ENCODE data around the gene SPRED3. TPM values are rescaled to one million over a fixed set of nuclear protein-coding genes. Genes with fewer than 3 reads are reported as not detected.

The SPRED3 gene
- total RNA-seq, 6 experiments from 2014 or later, result 0.12 to 0.37 (median 0.22) TPM; not detected in 2

DNA sequence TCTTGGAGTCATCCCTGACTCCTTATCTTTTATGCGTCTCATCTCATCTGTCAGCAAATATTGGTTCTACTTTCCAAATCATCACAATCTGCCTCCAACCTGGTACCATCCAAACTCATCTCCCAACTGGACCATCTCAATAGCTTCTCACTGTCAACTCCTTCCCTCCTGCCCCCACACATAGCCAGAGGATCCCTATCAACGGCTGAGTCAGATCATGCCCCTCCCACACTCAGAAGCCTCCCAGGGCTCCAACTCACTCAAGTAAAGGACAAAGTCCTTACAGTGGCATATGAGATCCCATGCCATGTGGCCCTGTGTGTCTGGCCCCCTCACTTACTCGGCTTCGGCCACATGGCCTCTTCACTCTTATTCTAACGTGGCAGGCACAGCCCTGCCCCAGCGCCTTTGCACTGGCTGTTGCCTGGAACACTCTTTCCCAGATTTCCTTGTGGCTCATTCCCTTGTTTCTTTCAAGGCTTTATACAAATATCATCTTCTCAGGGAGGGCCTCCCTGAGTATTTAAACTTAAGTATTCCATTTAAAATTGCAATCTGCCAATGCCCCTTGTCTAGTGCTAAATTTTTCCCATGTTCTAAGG, 4.3 kb downstream of the SPRED3 start:
- intact Hi-C loops (cut with DNase I), result loop anchor here in 1 of 2 donors (10.0 kb wide), 1 partner anchor 232 kb away; no protein-coding TSS in a partner anchor
- Histone ChIP-seq H3K36me3 (no peaks in the 10 kb centered on the region), H3K9me3 (no peaks in the 10 kb centered on the region), H3K27me3 (no peaks in the 10 kb centered on the region), H3K4me3 (no peak overlapping the region), H3K27ac (no peak overlapping the region), H3K4me1 (no peaks in the 10 kb centered on the region)
- peak in 2 of 4 donors; percentile 15 to 57 for ATAC-seq
- 17% methylated on average over 3 of the region's 6 CpGs for WGBS (ENCODE audit: insufficient coverage, low coverage, low lambda C conversion rate, missing lambda C conversion rate)
- no peak for DNase-seq
- TF ChIP-seq, protein P1, sequence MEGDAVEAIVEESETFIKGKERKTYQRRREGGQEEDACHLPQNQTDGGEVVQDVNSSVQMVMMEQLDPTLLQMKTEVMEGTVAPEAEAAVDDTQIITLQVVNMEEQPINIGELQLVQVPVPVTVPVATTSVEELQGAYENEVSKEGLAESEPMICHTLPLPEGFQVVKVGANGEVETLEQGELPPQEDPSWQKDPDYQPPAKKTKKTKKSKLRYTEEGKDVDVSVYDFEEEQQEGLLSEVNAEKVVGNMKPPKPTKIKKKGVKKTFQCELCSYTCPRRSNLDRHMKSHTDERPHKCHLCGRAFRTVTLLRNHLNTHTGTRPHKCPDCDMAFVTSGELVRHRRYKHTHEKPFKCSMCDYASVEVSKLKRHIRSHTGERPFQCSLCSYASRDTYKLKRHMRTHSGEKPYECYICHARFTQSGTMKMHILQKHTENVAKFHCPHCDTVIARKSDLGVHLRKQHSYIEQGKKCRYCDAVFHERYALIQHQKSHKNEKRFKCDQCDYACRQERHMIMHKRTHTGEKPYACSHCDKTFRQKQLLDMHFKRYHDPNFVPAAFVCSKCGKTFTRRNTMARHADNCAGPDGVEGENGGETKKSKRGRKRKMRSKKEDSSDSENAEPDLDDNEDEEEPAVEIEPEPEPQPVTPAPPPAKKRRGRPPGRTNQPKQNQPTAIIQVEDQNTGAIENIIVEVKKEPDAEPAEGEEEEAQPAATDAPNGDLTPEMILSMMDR (IDR thresholded peaks at IDR 0.05), result no peak
- peak; percentile 15 for TF ChIP-seq POLR2A (IDR thresholded peaks at IDR 0.05)

DNA sequence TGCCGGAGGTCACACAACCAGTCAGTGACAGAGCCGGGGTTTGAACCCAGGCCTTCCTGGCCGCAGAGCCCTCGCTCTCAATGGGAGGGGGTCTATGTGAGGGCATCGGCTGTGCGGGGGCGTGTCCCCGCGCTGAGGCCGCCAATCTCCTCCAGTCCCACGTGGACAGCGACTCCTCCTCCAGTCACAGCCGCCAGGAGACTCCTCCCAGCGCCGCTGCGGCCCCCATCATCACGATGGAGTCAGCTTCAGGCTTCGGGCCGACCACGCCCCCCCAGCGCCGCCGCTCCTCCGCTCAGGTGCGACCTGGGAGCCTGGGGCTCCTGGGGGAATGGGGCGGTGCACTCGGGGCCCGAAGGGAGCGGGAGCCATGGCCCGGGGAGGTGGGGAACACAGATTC, 6.0 kb downstream of the SPRED3 start:
- Histone ChIP-seq H3K36me3 (no peaks in the 10 kb centered on the region), H3K4me3 (no peak overlapping the region), H3K4me1 (no peaks in the 10 kb centered on the region), H3K27ac (no peak overlapping the region), H3K9me3 (no peaks in the 10 kb centered on the region), H3K27me3 (no peaks in the 10 kb centered on the region)
- 0% methylated on average over 1 of the region's 30 CpGs for WGBS (ENCODE audit: insufficient coverage, low coverage, low lambda C conversion rate, missing lambda C conversion rate)
- DNase-seq (no peak), ATAC-seq (peak in 1 of 4 donors; percentile 18)
- TF ChIP-seq, protein P1 (IDR thresholded peaks at IDR 0.05), result no peak
- no peak for TF ChIP-seq POLR2A (IDR thresholded peaks at IDR 0.05)
- intact Hi-C loops (cut with DNase I), result loop anchor here in 1 of 2 donors (10.0 kb wide), 1 partner anchor 230 kb away; no protein-coding TSS in a partner anchor

- no CpG with 5 or more reads among the region's 86 CpGs for WGBS (ENCODE audit: insufficient coverage, low coverage, low lambda C conversion rate, missing lambda C conversion rate)
- Histone ChIP-seq H3K27me3 (no peaks in the 10 kb centered on the region), H3K27ac (no peak overlapping the region), H3K9me3 (no peaks in the 10 kb centered on the region), H3K36me3 (no peaks in the 10 kb centered on the region), H3K4me1 (no peaks in the 10 kb centered on the region), H3K4me3 (no peak overlapping the region)
- intact Hi-C loops (cut with DNase I), result loop anchor here in 1 of 2 donors (10.0 kb wide), 1 partner anchor 229 kb away; no protein-coding TSS in a partner anchor
- TF ChIP-seq, protein P1 (IDR thresholded peaks at IDR 0.05), result no peak
- no peak for TF ChIP-seq POLR2A (IDR thresholded peaks at IDR 0.05)
- no peak for DNase-seq
- ATAC-seq, result no peak
Observed at GRCh38 chr19:38395381-38396114, 7.1 kb downstream of the SPRED3 start.

GRCh38 chr19:38399081-38399480, 10.6 kb downstream of the SPRED3 start:
- Histone ChIP-seq H3K27ac (no peak overlapping the region), H3K36me3 (no peaks in the 10 kb centered on the region), H3K4me3 (no peak overlapping the region), H3K27me3 (no peaks in the 10 kb centered on the region), H3K9me3 (no peaks in the 10 kb centered on the region), H3K4me1 (no peaks in the 10 kb centered on the region)
- WGBS (ENCODE audit: insufficient coverage, low coverage, low lambda C conversion rate, missing lambda C conversion rate), result 20% methylated on average over 1 of the region's 9 CpGs
- TF ChIP-seq POLR2A (IDR thresholded peaks at IDR 0.05), result no peak
- TF ChIP-seq, protein P1 (IDR thresholded peaks at IDR 0.05), result no peak
- intact Hi-C loops (cut with DNase I), result loop anchor here in 1 of 2 donors (10.0 kb wide), 1 partner anchor 226 kb away; no protein-coding TSS in a partner anchor
- DNase-seq (no peak), ATAC-seq (no peak)
